HepG2 (cell line): Measurements from ENCODE around the gene CAPN12. TPM values are rescaled to one million over a fixed set of nuclear protein-coding genes. Genes with fewer than 3 reads are reported as not detected.

ENCODE experiments used
- ATRX ChIP-seq: sonication (generic); formaldehyde crosslinking; IDR thresholded peaks from 2 replicates; pipeline ENCODE4 v1.4.0; 2020; ENCODE audit warnings: missing genetic modification reagents, borderline replicate concordance
- BCL6 ChIP-seq: IDR thresholded peaks from 2 replicates; pipeline ENCODE4 v1.6.1; 2016; ENCODE audit warnings: missing genetic modification reagents, missing compliant biosample characterization
- CTCF ChIP-seq: sonication (generic); formaldehyde crosslinking; IDR thresholded peaks from 2 replicates; pipeline ENCODE4 v1.5.0; 2020; ENCODE audit warnings: mild to moderate bottlenecking, missing genetic modification reagents, moderate library complexity
- EHMT2 ChIP-seq: fragments of 200-600 bp; sonication (generic); IDR thresholded peaks from 2 replicates; pipeline ENCODE4 v1.7.0; 2017; ENCODE audit warnings: antibody characterized with exemption, low read depth, low read length, borderline replicate concordance
- FOXA1 ChIP-seq, 2 experiments: fragments of 450-650 bp in 1 of 2; sonication (generic) in 1 of 2; formaldehyde crosslinking in 1 of 2; IDR thresholded peaks; 2 replicates each; pipeline versions ENCODE4 v1.4.0 to v1.6.1; 2016 to 2020; ENCODE audit warnings: missing genetic modification reagents in 1 of 2
- GTF3A ChIP-seq: sonication (generic); formaldehyde crosslinking; conservative IDR thresholded peaks from 2 replicates; pipeline ENCODE4 v1.4.0; 2020; ENCODE audit warnings: mild to moderate bottlenecking, missing genetic modification reagents
- HMGA1 ChIP-seq: sonication (generic); formaldehyde crosslinking; conservative IDR thresholded peaks from 2 replicates; pipeline ENCODE4 v1.4.0; 2020; ENCODE audit warnings: missing genetic modification reagents
- RFXAP ChIP-seq: sonication (generic); formaldehyde crosslinking; IDR thresholded peaks from 2 replicates; pipeline ENCODE4 v1.4.0; 2020; ENCODE audit warnings: missing genetic modification reagents, borderline replicate concordance
- SNRNP70 ChIP-seq: fragments of 200-400 bp; formaldehyde crosslinking; IDR thresholded peaks from 2 replicates; pipeline ENCODE4 v1.6.1; 2017; ENCODE audit warnings: mild to moderate bottlenecking, low read depth, low read length, moderate library complexity
- STAG1 ChIP-seq: sonication (generic); formaldehyde crosslinking; IDR thresholded peaks from 2 replicates; pipeline ENCODE4 v1.4.0; 2020; ENCODE audit warnings: missing genetic modification reagents
- TAF1 ChIP-seq: sonication (generic); formaldehyde crosslinking; IDR thresholded peaks from 2 replicates; pipeline ENCODE4 v1.4.0; 2020; ENCODE audit warnings: missing genetic modification reagents
- THAP11 ChIP-seq: IDR thresholded peaks from 2 replicates; pipeline ENCODE4 v1.6.1; 2016; ENCODE audit warnings: missing biosample characterization, missing genetic modification reagents
- TRIM24 ChIP-seq: sonication (generic); formaldehyde crosslinking; IDR thresholded peaks from 2 replicates; pipeline ENCODE4 v1.8.0; 2022; ENCODE audit warnings: mild to moderate bottlenecking, missing genetic modification reagents
- ZFAT ChIP-seq: sonication (generic); formaldehyde crosslinking; conservative IDR thresholded peaks from 2 replicates; pipeline ENCODE4 v1.8.1; 2023; ENCODE audit warnings: missing genetic modification reagents, inconsistent platforms
- ZNF121 ChIP-seq: sonication (generic); formaldehyde crosslinking; IDR thresholded peaks from 2 replicates; pipeline ENCODE4 v1.5.0; 2020; ENCODE audit warnings: mild to moderate bottlenecking, missing genetic modification reagents
- ZNF136 ChIP-seq: sonication (generic); formaldehyde crosslinking; IDR thresholded peaks from 2 replicates; pipeline ENCODE4 v1.8.1; 2022; ENCODE audit warnings: low read depth, mild to moderate bottlenecking, moderate library complexity, missing genetic modification reagents
- ZNF138 ChIP-seq: sonication (generic); formaldehyde crosslinking; IDR thresholded peaks from 2 replicates; pipeline ENCODE4 v1.5.0; 2020; ENCODE audit warnings: mild to moderate bottlenecking, low read depth, missing genetic modification reagents
- ZNF256 ChIP-seq: sonication (generic); formaldehyde crosslinking; conservative IDR thresholded peaks from 2 replicates; pipeline ENCODE4 v1.4.0; 2020; ENCODE audit warnings: missing genetic modification reagents
- ZNF354B ChIP-seq: sonication (generic); formaldehyde crosslinking; IDR thresholded peaks from 2 replicates; pipeline ENCODE4 v1.8.0; 2022; ENCODE audit warnings: mild to moderate bottlenecking, missing genetic modification reagents
- ZNF503 ChIP-seq: sonication (generic); formaldehyde crosslinking; IDR thresholded peaks from 2 replicates; pipeline ENCODE4 v1.4.0; 2020; ENCODE audit warnings: missing genetic modification reagents
- ZNF556 ChIP-seq: sonication (generic); formaldehyde crosslinking; IDR thresholded peaks from 2 replicates; pipeline ENCODE4 v1.4.0; 2020; ENCODE audit warnings: mild to moderate bottlenecking, missing genetic modification reagents, borderline replicate concordance
- ZNF772 ChIP-seq: sonication (generic); formaldehyde crosslinking; IDR thresholded peaks from 2 replicates; pipeline ENCODE4 v1.5.0; 2020; ENCODE audit warnings: mild to moderate bottlenecking, missing genetic modification reagents
- polyA plus RNA-seq, 8 experiments: library from polyadenylated mRNA; depleted of rRNA in 3 of 8; stranded (reverse) in 7 of 8; unstranded in 1 of 8; fragments of >200 nt; fragmentation: Illumina TruSeq in 4 of 8; extraction: Trizol in 4 of 8; gene quantifications; 2 replicates each; pipeline versions ENCODE4 v1.2.1 to v1.2.3, GENCODE V29; 2011 to 2016; ENCODE audit warnings: low read depth in 4 of 8, missing spikeins in 1 of 8, mixed read lengths in 1 of 8; ENCODE audit not compliant: insufficient read depth in 1 of 8
- total RNA-seq, 5 experiments: library from RNA; depleted of rRNA; stranded (reverse); fragments of >200 nt; fragmentation: Illumina TruSeq; extraction: Trizol; gene quantifications; 2 replicates each; pipeline ENCODE4 v1.2.3, GENCODE V29; 2016; ENCODE audit warnings: low read depth in 1 of 5
- TF ChIP-seq, protein P1 (sequence below): sonication (generic); formaldehyde crosslinking; IDR thresholded peaks from 2 replicates; pipeline ENCODE4 v1.8.1; 2023; ENCODE audit warnings: mild to moderate bottlenecking, moderate library complexity, missing genetic modification reagents
- TF ChIP-seq, protein P2 (sequence below): sonication (generic); formaldehyde crosslinking; IDR thresholded peaks from 2 replicates; pipeline ENCODE4 v1.5.1; 2020; ENCODE audit warnings: missing genetic modification reagents, mild to moderate bottlenecking, borderline replicate concordance

Gene CAPN12
- total and polyA plus RNA-seq, 2 of the 13 experiments (the other 11 are each of a cell fraction or from before 2014, with no cell fraction given), result 1.6 to 13.6 TPM

DNA sequence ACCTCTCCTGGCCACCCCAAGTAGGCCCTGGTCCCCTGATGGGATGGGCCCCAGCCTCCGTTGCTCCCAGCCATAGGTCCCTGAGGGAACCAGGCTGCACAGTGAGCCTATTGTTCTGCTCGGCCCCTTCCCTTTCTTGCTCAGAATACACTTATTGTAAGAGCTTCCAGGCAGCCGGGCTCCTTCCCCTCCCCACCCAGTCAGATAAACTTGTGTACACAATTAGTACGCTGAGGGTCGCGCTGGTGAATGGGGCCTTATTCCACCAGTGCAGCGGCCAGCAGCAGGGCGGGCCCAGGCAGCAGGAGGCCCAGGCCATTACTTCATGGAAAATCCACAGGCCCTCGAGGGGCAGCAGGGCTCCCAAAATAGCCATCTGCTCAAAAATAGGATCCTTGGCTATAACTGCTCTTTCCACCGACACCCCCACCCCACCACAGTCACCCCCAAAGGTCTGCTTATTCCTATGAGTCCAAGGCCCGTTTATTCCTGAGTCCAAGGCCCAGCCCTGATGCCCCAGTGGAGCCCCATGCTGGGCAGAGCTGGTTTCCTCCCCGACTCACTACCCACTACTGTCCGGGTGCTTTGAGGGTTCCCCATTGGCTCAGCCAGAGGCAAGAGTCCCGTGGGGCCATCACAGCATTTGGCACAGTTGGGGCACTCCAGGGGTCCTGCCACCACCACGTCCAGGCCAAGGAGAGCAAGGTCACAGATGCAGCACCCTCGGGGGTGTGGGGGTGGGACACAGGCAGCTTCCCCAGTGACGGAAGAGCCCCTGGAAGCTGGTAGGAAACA, 22.1 kb downstream of the CAPN12 start (continued):
- TF ChIP-seq CTCF (CRISPR knock-in tag), result peak; percentile 20
- 0 out of 2 replicates have a peak, but pooled peaks have one; percentile 39 for TF ChIP-seq RFXAP (CRISPR knock-in tag)
- TF ChIP-seq TAF1 (CRISPR knock-in tag), result no peak; the same call in 1 of the 2 replicates
- TF ChIP-seq, protein P1, sequence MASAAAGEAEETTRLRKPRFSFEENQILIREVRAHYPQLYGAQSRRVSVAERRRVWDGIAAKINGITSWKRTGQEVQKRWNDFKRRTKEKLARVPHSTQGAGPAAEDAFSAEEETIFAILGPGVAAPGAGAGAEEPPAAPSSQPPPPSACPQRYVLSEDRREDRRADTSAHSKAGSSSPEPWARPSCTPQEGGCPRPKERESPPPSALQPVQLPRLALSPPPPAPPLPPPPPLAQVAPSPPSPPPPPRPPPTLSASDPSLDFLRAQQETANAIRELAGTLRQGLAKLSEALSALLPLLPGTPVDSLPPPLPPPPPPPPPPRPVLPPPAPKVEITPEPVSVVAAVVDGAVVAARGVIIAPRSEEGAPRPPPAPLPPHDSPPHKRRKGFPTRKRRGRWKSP (CRISPR knock-in tag), result no peak; the same call in 1 of the 2 replicates
- TF ChIP-seq ZNF354B (CRISPR knock-in tag), result no peak
- TF ChIP-seq TRIM24 (CRISPR knock-in tag), result no peak
- TF ChIP-seq ZNF121 (CRISPR knock-in tag), result peak; percentile 90
- no peak; the same call in 1 of the 2 replicates for TF ChIP-seq ZNF503 (CRISPR knock-in tag)
- no peak for TF ChIP-seq EHMT2
- no peak for TF ChIP-seq HMGA1 (CRISPR knock-in tag)
- TF ChIP-seq ATRX, result no peak
- TF ChIP-seq ZFAT (CRISPR knock-in tag), result no peak
- peak; percentile 70 for TF ChIP-seq THAP11 (CRISPR knock-in tag)
- TF ChIP-seq SNRNP70, result no peak
- TF ChIP-seq FOXA1 (IDR thresholded peaks at IDR 0.05), result no peak
- TF ChIP-seq FOXA1 (CRISPR knock-in tag; IDR thresholded peaks at IDR 0.05), result peak; percentile 93
- TF ChIP-seq BCL6 (CRISPR knock-in tag), result peak; percentile 35; the same call in 1 of the 2 replicates
- TF ChIP-seq ZNF772 (CRISPR knock-in tag), result peak; percentile 59
- peak; percentile 50; the same call in 1 of the 2 replicates for TF ChIP-seq ZNF556 (CRISPR knock-in tag)
- TF ChIP-seq ZNF136 (CRISPR knock-in tag), result no peak
- TF ChIP-seq, protein P2, sequence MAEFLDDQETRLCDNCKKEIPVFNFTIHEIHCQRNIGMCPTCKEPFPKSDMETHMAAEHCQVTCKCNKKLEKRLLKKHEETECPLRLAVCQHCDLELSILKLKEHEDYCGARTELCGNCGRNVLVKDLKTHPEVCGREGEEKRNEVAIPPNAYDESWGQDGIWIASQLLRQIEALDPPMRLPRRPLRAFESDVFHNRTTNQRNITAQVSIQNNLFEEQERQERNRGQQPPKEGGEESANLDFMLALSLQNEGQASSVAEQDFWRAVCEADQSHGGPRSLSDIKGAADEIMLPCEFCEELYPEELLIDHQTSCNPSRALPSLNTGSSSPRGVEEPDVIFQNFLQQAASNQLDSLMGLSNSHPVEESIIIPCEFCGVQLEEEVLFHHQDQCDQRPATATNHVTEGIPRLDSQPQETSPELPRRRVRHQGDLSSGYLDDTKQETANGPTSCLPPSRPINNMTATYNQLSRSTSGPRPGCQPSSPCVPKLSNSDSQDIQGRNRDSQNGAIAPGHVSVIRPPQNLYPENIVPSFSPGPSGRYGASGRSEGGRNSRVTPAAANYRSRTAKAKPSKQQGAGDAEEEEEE (CRISPR knock-in tag), result no peak
- TF ChIP-seq STAG1 (CRISPR knock-in tag), result peak; percentile 38
- no peak for TF ChIP-seq GTF3A (CRISPR knock-in tag)
- no peak for TF ChIP-seq ZNF138 (CRISPR knock-in tag)
- TF ChIP-seq ZNF256, result no peak
